Right cardiac atrium (tissue), 5 donors: ENCODE data around the gene LYRM9. TPM values are rescaled to one million over a fixed set of nuclear protein-coding genes. Genes with fewer than 3 reads are reported as not detected.

ENCODE experiments used
- ATAC-seq, 2 donors: fragments of 200-7000 bp; cut with Tn5 transposase; one replicate each; pipeline versions ENCODE4 v1.8.0 to v1.9.1; 2020; ENCODE audit warnings: moderate library complexity in 2 of 2, mild to moderate bottlenecking in 1 of 2
- DNase-seq, 3 donors: peaks; one replicate each; pipeline ENCODE4 v3.0.0-alpha.2; 2020
- H3K27ac ChIP-seq: one replicate; pipeline ENCODE4 v1.5.1; 2013; ENCODE audit warnings: mild to moderate bottlenecking, low read length, control low read depth, moderate library complexity
- H3K27me3 ChIP-seq: one replicate; pipeline ENCODE4 v1.6.1; 2013; ENCODE audit not compliant: control insufficient read depth, insufficient read depth
- H3K4me1 ChIP-seq: one replicate; pipeline ENCODE4 v1.6.1; 2013; ENCODE audit warnings: low read length; ENCODE audit not compliant: control insufficient read depth, insufficient read depth
- H3K4me3 ChIP-seq: one replicate; pipeline ENCODE4 v1.5.1; 2013; ENCODE audit warnings: low read length, control low read depth
- H3K9me3 ChIP-seq: one replicate; pipeline ENCODE4 v1.6.1; 2013; ENCODE audit warnings: low read length; ENCODE audit not compliant: control insufficient read depth
- WGBS: extraction: QIAGEN DNeasy Blood & Tissue Kit; methylation state at CpG from one replicate; pipeline ENCODE4 v1.1.7; 2013; 5-methylcytosine and 5-hydroxymethylcytosine counted together
- intact Hi-C, 4 donors: fragments of 100-400 bp; cut with DNase I; formaldehyde crosslinking; loops; one replicate each; pipeline versions ENCODE4 v1.11.0 to v1.14.0; 2022 to 2023
- long read RNA-seq, 4 donors: library from polyadenylated mRNA; unstranded; transcript quantifications; one replicate each; pipeline ENCODE4 v2.0.0, GENCODE V29; 2020 to 2021
- polyA plus RNA-seq: library from polyadenylated mRNA; stranded (reverse); fragments of 200-250 nt; gene quantifications from one replicate; pipeline ENCODE4 v1.2.3, GENCODE V29; 2013
- total RNA-seq, 4 donors: library from RNA; stranded (reverse); fragmentation: NEBNext Ultra II Directional; extraction: Animal tissue kit (Norgen Biotek cat#: 25700); gene quantifications; one replicate each; pipeline ENCODE4 v1.2.1, GENCODE V29; 2021
- donor health status: healthy with polysubstance abuse.
- donor health status: DM: no; HTN: yes; CAD: no.
- donor health status: DM: no; HTN: no; CAD: no.
- donor health status: DM: no; HTN: yes; CAD: no; lungs with severe emphysema.
- donor health status: DM: yes; HTN: yes; CAD: no.

LYRM9 gene
- 10 to 100 TPM in 1 of 4 donors, 1 to 10 TPM in 3; 9.0 to 14.4 (median 9.9) TPM for total RNA-seq
- 20.8 TPM for polyA plus RNA-seq
- long read RNA-seq, donor 1, transcript LYRM9-201 (4 exons, 501 nt) = major isoform, 5 of 10 reads
- long read RNA-seq, donor 1, partial matches to known transcripts = 2 of 10 reads
- long read RNA-seq, donor 1, other reads (novel, unspliced or antisense) = 1 of 10 reads
- long read RNA-seq, donor 2 = 0 reads
- long read RNA-seq, donor 3, transcript LYRM9-201 (4 exons, 501 nt) = major isoform, 36 of 58 reads
- long read RNA-seq, donor 3, partial matches to known transcripts = 14 of 58 reads
- long read RNA-seq, donor 3, other reads (novel, unspliced or antisense) = 8 of 58 reads
- long read RNA-seq, donor 4, transcript LYRM9-201 (4 exons, 501 nt) = major isoform, 5 of 11 reads
- long read RNA-seq, donor 4, partial matches to known transcripts = 4 of 11 reads
- long read RNA-seq, donor 4, other reads (novel, unspliced or antisense) = 2 of 11 reads

DNA sequence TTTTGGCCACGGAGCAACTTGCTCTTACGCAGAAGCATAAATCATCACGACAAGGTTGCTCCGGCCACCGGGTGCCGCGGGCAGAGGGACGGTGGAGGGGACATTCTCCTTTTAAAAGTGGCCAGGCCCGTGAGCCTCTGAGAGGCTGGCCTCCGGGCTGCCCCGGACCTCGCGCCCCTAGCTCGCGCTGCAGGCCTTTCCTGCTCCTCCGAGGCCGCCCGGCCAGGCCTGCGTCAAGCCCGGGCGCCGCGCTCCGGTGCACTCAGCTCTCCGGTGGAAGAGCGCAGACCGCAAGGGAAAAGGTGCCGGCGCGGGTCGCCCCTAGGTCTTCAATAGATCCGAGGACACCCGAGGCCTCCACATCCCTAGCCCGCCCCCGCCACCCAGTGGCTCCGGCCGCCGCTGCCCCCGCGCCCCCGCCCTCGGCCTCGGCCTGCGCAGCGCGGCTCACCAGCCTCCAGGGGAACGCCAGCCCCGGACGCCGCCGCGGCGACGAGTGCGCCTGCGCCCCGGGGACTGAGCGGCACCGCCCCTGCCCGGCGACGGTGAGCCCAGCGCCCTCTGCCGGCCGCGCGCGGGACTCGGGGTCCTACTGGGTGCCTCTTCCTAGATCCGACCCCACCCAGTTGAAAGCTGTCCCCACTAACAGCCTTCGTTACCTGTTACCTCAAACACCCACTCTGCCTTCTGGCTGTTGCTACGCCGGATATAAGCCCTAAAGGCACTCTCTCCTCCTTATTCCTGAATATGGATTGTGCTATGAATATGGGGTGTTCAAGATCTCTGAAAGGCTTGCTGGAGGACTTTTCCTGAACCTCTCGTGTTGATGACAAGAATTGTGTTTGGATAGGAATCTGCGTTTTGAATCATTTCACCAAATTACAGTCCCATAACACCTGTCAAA lies at the start of gene LYRM9:
TSS of gene LYRM9 (minus strand) at position 500 of the 904 bp plus-strand sequence. CDS start 10,671 bp downstream, outside the sequence.
- H3K27me3 ChIP-seq = no peaks in the 10 kb centered on the region
- ATAC-seq (peak; percentile 100), DNase-seq (peak; percentile 93 to 98 (median 98))
- no peaks in the 10 kb centered on the region for H3K4me1 ChIP-seq
- intact Hi-C loops = no loop called here
- peak within 1 kb of the TSS; percentile 64 for H3K4me3 ChIP-seq
- WGBS = under 1% methylated on average over 75 of the region's 75 CpGs
- H3K27ac ChIP-seq = peak within 1 kb of the TSS; percentile 83
- no peaks in the 10 kb centered on the region for H3K9me3 ChIP-seq

DNA sequence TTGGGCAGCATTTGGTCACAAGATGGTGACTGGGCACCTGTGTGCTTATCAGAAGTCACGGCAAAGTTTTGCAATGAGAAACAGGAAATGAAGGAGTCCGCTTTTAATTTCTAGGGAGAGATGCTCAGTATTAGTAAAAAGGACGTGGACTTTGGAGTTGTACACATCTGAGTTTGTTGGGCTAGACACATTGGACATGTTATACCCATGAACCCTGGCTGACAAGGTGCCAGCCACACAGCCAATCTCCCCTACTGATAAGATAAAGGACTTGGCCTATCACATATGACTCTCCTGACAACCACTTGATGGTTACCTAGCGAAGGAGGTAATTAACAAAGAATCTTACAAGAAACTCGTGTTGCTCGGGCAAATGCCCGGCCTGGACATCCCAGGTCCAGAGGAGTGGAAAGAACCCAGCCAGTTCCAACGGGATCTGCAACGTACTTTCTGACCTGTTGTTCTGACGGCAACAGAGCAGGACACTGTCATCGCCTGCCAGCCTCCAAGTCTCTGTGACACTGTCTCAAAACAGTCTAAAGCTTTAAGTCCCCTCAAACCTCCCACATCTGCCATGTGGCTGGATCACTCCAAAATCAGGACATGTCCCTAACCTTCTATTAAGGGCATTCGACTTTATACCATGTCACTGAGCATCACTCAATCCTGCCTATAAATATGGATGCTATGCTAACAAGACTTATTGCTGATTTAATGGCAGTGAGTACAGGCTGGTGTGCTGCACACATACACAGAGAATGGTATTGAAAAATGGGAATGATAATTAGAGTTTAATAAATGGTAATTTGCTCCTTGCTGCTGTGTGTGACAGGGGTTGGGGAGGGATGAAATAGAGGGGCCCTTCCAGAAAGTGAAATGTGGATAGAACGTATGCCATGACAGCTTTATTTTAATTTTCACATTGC lies 47.6 kb upstream of the LYRM9 start:
- Histone ChIP-seq H3K9me3 (no peaks in the 10 kb centered on the region), H3K4me1 (no peaks in the 10 kb centered on the region), H3K27ac (no peak overlapping the region), H3K4me3 (no peak overlapping the region), H3K27me3 (no peaks in the 10 kb centered on the region)
- WGBS = 53% methylated on average over 13 of the region's 13 CpGs
- ATAC-seq (no peak), DNase-seq (no peak)
- intact Hi-C loops = no loop called here

DNA sequence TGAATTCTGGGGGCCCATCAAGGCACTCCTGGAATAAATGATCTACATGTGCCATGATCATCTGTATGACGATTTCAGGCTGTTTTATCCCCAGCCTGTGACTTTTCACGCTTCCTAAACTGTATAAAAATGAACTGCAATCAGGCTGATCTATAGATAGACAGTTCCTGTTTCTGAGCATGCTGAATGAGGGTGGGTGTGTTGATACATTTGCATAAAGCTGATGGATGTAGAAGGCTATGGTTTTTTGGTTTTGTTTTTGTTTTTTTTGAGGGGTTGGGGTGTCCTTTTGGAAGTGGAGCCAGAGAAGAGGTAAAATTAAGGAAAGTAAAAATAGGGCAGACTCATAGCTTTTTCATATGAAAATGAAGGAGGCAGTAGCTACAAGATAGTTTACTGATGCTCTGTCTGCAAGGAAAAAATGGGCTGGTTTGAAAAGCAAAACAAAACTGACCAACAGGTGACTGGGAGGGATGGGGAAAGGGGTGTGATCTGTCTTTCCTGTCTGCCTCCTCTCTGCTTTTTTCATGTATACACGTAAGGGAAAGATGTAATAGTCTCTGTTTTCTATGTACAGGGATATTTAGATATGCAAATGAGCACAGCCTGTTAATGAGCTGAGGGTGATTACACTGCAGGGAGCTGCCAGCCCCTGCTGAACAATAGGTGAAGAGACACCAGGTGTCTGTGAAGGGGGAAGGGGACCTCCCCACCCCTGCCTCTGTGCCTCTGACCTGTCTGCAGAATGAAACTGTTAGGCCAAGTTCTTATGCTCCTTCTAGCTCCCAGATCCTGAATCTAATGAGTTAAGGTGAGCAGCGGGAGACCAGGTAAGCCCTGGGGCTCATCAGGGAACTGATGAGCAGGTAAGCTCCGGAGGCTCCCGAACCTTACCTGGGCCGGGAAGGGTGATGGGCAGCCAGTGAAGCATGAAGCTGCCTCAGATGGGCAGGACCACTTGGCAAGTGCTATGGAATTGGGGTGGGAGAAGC lies 46.6 kb upstream of the LYRM9 start:
- Histone ChIP-seq H3K4me1 (no peaks in the 10 kb centered on the region), H3K4me3 (no peak overlapping the region), H3K27ac (no peak overlapping the region), H3K27me3 (no peaks in the 10 kb centered on the region), H3K9me3 (no peaks in the 10 kb centered on the region)
- intact Hi-C loops = no loop called here
- DNase-seq (no peak), ATAC-seq (no peak)
- WGBS = 56% methylated on average over 7 of the region's 7 CpGs

DNA sequence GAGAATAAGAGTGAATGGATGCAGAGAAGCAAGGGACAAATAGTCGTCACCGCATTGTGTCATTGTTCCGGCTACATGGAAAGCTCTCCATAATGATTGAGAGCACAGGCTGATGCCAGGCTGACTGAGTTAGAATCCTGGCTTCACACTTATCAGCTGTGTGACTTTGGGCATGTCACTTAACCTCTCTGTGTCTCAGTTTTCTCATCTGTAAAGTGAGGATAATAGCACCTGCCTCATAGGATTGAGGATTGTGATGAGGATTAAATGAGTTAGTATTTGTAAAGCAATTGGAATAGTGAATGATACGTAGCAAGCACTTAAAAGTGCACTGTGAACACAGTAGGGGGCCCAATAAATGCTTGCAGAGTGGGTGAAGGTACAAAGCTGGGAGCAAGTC lies 45.7 kb upstream of the LYRM9 start:
- Histone ChIP-seq H3K4me3 (no peak overlapping the region), H3K27me3 (no peaks in the 10 kb centered on the region), H3K9me3 (no peaks in the 10 kb centered on the region), H3K4me1 (no peaks in the 10 kb centered on the region), H3K27ac (no peak overlapping the region)
- DNase-seq (no peak), ATAC-seq (no peak)
- intact Hi-C loops = no loop called here
- 87% methylated on average over 4 of the region's 4 CpGs for WGBS

DNA sequence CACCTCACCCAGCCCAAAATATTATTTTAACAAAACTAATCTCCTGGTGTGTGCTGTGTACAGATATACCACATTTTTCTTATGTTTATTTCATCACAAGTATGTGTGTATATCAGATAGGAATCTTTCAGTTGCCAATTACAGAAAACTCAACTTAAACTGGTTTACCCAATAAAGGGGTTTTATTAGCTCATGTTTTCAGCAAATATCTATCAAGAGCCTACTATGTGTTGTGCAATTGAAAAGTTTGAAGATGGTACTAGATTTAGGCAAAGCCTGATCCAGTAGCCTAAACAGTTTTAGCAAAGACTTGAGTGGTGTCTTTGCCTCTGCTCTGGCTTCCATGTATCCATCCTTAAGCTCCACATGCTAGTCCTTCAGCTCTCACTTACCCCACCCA lies 45.1 kb upstream of the LYRM9 start:
- DNase-seq = no peak

DNA sequence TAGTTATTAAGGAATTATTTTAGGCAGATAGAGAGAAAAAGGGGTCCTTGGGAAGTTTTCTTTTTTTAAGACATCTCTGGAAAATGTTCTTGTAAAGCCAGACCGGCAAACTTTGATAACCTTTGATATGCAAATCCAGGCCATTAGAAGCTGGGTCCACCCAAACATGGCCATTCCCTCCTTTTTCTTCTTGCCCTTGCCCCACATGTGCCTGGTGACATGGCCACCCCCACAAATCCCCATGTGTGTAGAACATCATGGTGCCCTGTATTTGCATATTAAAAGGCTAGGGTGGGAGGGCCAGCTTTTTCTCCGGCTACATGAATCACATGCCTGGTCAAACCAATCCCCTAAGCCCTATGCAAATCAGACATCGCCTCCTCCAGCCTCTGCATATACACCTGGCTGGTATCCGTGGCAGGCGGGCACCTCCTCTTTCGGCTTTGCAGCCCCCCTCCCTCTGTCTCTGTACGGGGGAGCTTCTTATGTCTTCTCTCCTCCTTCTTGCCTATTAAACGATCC lies 43.9 kb upstream of the LYRM9 start:
- intact Hi-C loops = no loop called here
- ATAC-seq (no peak), DNase-seq (no peak)
- no peaks in the 10 kb centered on the region for H3K9me3 ChIP-seq
- H3K27ac ChIP-seq = no peak overlapping the region
- 89% methylated on average over 8 of the region's 8 CpGs for WGBS
- H3K4me1 ChIP-seq = no peaks in the 10 kb centered on the region
- H3K4me3 ChIP-seq = no peak overlapping the region
- H3K27me3 ChIP-seq = no peaks in the 10 kb centered on the region

More for the DNA sequence above, 45.1 kb upstream of the LYRM9 start:
- no peaks in the 10 kb centered on the region for H3K9me3 ChIP-seq
- H3K27ac ChIP-seq = no peak overlapping the region
- no peak for ATAC-seq
- H3K27me3 ChIP-seq = no peaks in the 10 kb centered on the region
- H3K4me3 ChIP-seq = no peak overlapping the region
- H3K4me1 ChIP-seq = no peaks in the 10 kb centered on the region
- intact Hi-C loops = no loop called here

DNA sequence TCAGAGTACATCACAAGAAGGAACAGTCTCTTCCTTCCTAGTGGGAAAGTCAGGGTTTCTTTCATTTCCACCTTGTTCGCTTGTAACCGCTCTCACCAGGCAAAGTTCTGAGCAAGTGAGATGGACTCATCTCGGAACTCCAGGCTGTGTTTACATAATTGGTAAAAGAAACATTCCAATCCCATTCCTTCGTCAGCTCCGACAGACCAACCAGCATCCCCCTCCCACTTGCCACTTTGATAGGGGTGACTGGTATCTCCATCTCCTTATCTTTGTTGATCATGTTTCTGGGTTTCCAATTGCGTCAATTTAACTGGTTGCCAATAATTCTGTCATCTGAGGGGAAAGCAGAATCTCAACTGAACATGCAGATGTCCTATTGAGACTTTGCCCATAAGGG lies 36.8 kb upstream of the LYRM9 start:
- Histone ChIP-seq H3K4me3 (no peak overlapping the region), H3K27ac (no peak overlapping the region), H3K9me3 (no peaks in the 10 kb centered on the region), H3K27me3 (no peaks in the 10 kb centered on the region), H3K4me1 (no peaks in the 10 kb centered on the region)
- intact Hi-C loops = no loop called here
- DNase-seq (no peak), ATAC-seq (no peak)
- 53% methylated on average over 6 of the region's 6 CpGs for WGBS

DNA sequence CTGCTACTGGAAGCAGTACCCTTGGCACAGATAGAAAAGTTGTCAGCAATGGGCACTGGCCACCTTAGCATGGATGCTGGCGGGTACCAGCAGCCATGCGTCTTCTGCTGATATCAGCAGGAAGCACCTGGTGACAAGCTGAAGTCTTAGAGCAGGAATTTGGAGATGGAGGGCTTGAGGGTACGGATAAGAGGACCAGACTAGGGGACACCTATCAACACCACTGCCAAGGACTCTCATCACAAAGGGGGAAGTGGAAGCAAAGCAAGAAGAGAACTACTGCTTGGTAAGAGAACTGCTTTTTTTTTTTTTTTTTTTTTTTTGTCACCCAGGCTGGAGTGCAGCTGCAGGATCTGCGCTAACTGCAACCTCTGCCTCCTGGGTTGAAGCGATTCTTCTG lies 35.4 kb upstream of the LYRM9 start:
- Histone ChIP-seq H3K27me3 (no peaks in the 10 kb centered on the region), H3K4me1 (no peaks in the 10 kb centered on the region), H3K4me3 (no peak overlapping the region), H3K27ac (no peak overlapping the region), H3K9me3 (no peaks in the 10 kb centered on the region)
- no peak for DNase-seq
- intact Hi-C loops = no loop called here
- no peak for ATAC-seq
- 80% methylated on average over 5 of the region's 5 CpGs for WGBS

DNA sequence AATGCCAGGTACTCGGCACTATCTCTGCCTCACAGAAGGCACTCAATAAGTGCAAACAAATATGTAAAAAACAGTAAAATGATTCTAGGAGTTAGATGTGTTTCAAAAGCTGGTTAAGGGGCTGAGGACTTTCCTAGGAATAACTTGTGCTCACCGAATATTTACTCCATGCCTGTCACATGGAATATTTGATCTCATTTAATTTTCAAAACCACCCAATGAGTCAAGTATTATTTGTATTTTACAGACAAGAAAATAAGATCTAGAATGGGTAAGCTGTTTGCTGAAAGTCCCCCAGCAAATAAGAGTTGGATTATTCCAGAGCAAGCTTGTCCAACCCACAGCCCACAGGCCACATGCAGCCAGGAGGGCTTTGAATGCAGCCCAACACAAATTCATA lies 34.6 kb upstream of the LYRM9 start:
- ATAC-seq (no peak), DNase-seq (no peak)
- Histone ChIP-seq H3K4me1 (no peaks in the 10 kb centered on the region), H3K4me3 (no peak overlapping the region), H3K27ac (no peak overlapping the region), H3K9me3 (no peaks in the 10 kb centered on the region), H3K27me3 (no peaks in the 10 kb centered on the region)
- 89% methylated on average over 2 of the region's 2 CpGs for WGBS
- intact Hi-C loops = no loop called here
